ENCODE data around the gene SFXN3. TPM values are rescaled to one million over a fixed set of nuclear protein-coding genes. Genes with fewer than 3 reads are reported as not detected.

Gene SFXN3
- total RNA-seq, 2 experiments from 2014 or later, result 21.2 to 23.0 TPM

DNA sequence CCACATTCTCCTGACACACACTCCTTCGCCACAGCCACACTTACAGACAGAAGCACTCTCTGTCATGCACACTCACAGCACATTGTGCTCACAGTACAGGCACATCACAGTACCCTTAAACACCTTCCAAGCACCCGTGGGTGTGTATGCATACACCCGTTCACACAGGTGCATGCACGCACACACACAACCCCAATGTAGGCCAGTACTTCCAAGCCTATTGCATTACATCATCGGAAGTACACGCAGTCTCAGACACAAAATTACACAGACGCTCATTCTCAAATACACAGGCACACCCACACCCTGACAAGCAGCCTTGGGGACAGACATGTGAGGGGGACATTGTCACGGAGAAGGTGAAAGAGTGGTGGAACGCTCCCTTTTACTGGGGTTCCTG is 41.9 kb downstream of the SFXN3 start:
- ChIA-PET POLR2A (no interaction called here), CTCF (no interaction called here)

DNA sequence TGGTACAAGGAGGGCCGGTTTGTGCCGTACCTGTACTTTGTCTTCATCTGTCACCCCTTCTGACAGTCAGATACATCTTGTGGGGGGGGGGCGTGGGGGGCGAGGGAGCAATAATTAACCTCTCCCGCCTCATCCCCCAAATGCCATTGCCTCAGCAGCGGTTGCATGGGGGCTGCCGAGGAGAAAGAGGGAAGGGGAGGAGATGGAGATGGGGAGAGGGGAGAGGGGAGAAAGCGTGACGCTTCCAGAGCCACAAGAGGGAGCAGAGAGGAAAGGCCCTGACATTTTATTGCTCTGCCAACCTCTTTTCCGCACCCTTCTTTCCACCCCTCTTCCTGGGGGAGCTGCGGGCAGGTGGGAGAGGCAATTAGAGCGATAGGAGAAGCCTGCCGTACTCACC is 42.6 kb downstream of the SFXN3 start:
- CTCF ChIA-PET, result interaction anchor here (1.7 kb wide), 1 partner anchor 32 kb away, joined by 11 read pairs; no protein-coding TSS in a partner anchor
- POLR2A ChIA-PET, result no interaction called here

DNA sequence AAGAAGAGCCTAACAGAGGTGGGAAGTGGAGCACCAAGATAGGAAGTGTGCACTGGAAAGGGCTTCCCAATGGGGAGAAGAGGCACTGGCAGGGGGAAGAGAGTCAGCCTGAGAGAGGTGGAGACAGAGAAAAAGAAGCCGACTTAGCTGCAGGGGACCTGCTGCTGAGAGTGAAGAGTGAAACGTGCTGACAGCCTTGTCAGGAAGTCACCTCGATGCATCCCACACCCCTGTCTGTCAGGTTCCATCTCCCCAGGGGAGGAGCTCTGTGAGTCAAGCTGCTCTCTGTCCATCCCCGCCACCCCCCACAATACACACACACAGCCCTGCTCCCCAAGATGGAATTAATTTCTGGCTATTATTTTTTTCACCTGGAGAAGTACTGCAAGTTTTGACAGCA is 44.7 kb downstream of the SFXN3 start:
- POLR2A ChIA-PET, result no interaction called here

DNA sequence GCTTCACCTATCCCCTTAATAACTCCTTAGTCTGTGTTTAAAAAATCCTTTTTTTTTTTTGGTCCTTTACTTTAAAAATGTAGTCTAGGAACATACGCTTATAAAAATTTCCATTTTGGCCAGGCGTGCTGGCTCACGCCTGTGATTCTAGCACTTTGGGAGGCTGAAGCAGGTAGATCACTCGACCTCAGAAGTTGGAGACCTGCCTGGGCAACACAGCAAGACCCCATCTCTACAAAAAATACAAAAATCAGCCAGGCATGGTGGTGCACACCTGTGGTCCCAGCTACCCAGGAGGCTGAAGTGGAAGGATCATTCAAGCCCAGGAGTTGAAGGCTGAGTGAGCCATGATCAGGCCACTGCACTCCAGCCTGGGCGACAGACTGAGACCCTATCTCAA is 45.6 kb downstream of the SFXN3 start:
- POLR2A ChIA-PET, result no interaction called here

More for the DNA sequence above, 44.7 kb downstream of the SFXN3 start:
- CTCF ChIA-PET, result interaction anchor here (0.8 to 1.4 kb wide), 2 partner anchors 20 to 66 kb away, joined by 4 read pairs; no protein-coding TSS in a partner anchor

DNA sequence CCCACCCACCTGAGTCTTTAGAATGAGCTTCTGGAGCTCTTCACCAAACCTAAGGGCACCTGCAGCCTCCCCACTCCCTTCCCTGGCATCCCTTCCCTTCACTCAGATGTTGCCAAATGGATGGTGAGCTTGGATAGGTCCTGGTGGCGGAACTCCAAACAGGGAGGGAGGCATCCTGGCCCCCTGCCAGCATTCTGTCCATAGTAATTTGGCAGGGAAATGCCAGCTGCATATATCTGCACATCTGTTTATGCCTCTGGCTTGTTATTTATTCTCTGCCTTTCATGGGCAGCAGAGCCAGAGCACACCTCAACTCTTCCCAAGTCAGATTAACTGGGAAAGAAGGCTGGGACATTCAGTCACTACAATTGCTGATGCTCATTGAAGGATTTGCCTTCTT is 48.8 kb downstream of the SFXN3 start:
- ChIA-PET CTCF (interaction anchor here (0.6 to 1.7 kb wide), 2 partner anchors 30 to 62 kb away, joined by 3 read pairs; no protein-coding TSS in a partner anchor), POLR2A (no interaction called here)

More for the DNA sequence above, 45.6 kb downstream of the SFXN3 start:
- CTCF ChIA-PET, result interaction anchor here (0.8 to 1.4 kb wide), 2 partner anchors 19 to 65 kb away, joined by 4 read pairs; no protein-coding TSS in a partner anchor

DNA sequence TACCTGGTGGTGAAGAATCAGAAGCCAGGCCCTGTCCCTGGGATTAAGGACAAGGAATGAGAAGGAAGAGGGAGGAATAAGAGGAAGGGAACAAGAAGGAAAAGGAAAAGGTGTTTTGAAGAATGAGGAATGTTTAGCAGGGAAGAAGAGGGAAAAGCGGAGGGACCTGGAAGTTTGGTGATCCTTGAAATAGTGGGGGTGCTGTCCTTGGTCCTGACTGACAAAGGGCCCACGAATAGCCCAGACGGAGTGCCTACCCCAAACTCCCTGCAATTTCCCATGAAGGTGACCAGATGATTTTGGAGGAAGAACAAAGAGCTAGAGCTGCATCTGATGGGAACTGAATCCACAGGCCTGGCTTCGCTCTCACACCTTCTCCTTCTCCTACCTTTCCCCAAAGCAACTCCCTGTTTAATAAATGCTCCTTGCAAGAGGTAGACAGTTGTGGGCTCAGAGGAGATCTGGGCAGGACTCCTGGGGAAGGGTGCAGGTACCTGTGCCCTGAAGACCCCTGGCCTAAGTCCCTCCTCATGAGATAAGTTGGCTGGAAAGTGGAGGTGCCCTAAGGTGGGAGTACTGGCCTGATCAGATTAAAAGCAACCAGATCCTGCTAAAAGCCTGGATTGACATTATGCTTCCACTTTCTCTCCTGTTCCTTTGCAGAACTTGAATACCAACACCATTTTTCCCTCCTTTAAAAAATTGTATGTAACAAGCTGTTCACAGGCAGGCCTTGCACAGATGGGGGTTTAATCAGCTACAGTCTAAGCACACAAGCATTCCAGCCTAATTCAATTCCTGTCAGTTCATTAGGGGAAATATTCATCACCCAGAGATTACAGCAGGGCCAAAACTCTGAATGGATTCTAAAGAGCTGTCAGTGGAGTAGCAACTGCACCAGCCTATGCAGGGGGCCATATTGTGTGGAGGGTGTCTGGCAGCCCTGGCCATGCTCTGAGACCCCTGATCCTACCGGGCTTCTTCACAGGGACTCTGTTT is 50.2 kb downstream of the SFXN3 start:
- POLR2A ChIA-PET, result no interaction called here
- CTCF ChIA-PET, result interaction anchor here (1.7 to 3.2 kb wide), 2 partner anchors 15 to 61 kb away, joined by 3 to 11 read pairs; no protein-coding TSS in a partner anchor

DNA sequence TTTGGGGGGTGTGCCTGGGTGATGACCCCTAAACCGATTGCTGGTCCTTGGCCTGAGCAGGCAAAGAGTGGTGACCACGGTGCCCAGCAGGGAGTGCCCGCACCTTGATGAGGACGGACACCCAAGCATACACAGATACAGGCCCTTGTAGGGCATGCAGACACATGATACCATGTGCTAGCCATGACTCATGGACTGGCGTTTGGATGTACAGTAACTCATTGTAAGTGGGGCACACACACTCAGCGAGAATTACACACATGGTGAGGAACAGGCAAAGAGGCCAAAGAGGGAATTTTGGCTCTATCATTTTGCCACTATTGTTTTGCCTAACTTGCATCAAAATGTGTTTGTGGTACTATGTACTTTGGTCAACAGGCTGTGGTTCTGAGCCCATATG is 54.8 kb downstream of the SFXN3 start:
- POLR2A ChIA-PET, result no interaction called here
- CTCF ChIA-PET, result interaction anchor here (0.6 to 1.9 kb wide), 2 partner anchors 10 to 547 kb away, joined by 3 to 5 read pairs; no protein-coding TSS in a partner anchor

DNA sequence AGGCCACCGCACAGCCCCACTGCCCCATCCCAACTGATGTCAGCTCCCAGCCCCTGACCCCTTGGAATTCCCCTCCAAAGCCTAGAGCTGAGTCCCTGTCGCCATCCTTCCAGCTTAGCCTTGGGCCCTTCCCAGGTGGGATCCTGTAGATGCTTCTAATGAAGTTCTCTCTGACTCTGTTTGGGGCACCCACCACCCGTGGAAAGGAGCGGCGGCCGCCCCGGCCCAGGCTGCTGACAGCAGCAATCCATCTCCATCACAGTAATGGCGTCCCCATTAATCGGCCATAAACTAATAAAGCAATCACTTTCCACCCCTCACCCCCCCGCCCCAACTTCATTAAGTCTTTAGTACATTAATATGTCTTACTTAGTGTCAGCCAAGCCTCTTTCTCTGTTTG is 56.3 kb downstream of the SFXN3 start:
- ChIA-PET CTCF (interaction anchor here (1.9 to 2.1 kb wide), 2 partner anchors 8 to 55 kb away, joined by 5 to 9 read pairs; no protein-coding TSS in a partner anchor), POLR2A (no interaction called here)

DNA sequence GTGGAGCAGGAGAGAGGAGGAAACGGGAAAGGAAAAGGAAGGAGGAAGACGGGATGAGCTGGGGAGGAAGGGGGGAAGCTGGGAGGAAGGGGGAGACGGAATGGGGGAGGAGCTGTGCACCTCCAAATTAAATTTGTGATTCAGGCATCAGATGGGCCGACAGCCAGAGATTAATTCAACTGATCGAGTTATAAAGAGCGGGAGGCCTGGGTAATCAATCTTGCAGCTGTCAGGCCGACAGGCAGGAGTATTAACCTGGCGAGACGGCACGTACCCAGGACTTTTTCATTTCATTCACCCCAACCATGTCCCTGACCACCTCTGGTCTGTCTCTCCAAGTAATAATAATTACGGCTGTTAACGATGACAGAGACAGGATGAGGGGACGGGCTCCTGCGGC is 56.9 kb downstream of the SFXN3 start:
- CTCF ChIA-PET, result interaction anchor here (2.1 kb wide), 1 partner anchor 54 kb away, joined by 9 read pairs; no protein-coding TSS in a partner anchor
- POLR2A ChIA-PET, result no interaction called here

DNA sequence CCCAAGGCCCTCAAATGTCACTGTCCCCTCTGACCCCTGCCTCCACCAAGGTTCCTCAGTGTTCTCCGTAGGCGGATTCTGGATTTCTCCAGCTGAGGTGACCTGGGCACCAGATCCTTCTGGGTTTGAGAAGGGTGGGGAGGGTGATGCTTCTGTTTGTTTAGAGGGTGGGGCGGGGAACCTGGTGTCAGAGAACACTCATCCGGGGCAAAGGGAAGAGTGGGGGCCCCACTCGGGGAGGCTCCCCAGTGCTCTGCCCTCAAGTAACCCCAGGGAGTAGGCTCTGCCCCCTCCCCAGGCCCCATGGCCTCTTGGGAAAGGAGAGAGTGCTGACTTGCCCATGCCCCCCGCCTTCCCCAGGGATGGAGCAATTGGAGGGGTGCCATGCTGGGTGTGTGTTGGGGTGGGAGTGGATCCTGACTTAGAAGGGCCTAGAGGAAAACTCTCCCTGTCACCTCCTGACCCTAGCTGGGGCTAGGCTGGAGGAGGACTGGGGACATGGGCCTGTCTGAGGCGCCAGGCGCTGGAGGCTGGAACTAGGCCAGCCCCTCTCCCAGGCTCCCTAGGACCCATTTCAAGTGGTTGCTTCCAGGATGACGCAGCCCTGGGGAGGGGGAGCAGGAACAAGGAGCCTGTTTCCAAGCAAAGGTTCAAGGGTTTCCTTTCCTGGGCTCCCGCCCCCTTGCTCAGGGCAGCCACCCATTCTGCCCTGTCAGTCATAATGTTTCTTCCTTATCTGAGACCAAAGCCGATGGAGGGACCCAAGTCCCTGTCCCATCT is 58.7 kb downstream of the SFXN3 start:
- ChIA-PET CTCF (interaction anchor here (15.3 kb wide), 1 partner anchor 53 kb away, joined by 253 read pairs; no protein-coding TSS in a partner anchor), POLR2A (no interaction called here)

DNA sequence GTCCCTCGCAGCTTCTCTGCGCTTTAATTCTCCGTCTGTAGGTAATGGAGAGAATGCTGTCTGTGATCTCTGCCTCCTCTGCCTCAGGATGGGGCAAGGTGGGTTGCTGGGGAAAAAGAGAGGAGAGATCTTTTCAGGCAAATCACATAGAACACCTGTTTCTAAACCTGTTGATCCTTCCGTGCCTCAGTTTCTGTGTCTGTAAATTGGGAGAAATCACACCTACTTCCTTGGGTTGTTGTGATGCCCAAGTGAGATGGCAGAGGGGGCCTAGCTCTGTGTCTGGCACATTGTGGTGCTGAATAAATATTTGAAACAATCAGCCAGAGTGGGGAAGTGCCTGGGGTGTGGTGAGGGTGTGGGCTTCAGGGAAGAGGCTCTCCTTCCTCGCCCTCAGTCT is 59.6 kb downstream of the SFXN3 start:
- ChIA-PET CTCF (interaction anchor here (15.3 kb wide), 1 partner anchor 52 kb away, joined by 253 read pairs; no protein-coding TSS in a partner anchor), POLR2A (no interaction called here)

Other genes starting within 250 kb of the SFXN3 start
- 10 to 100 TPM; 33.5 to 33.9 TPM for gene SLF2, start 118.3 kb upstream of the SFXN3 start, total RNA-seq
- gene SEMA4G, start 61.7 kb upstream of the SFXN3 start, total RNA-seq, result under 1 TPM; 0.70 to 0.71 TPM
- 10 to 100 TPM; 56.7 to 56.8 TPM for gene MRPL43, start 43.7 kb upstream of the SFXN3 start, total RNA-seq
- gene TWNK, start 43.7 kb upstream of the SFXN3 start, total RNA-seq, result 10 to 100 TPM; 41.0 to 42.0 TPM
- gene LZTS2, start 31.4 kb upstream of the SFXN3 start, total RNA-seq, result 10 to 100 TPM; 14.2 to 14.8 TPM
- under 1 TPM; 0.27 TPM for gene PDZD7, start 105 bp upstream of the SFXN3 start, total RNA-seq
- under 1 TPM; 0.21 to 0.31 TPM for gene KAZALD1, start 30.8 kb downstream of the SFXN3 start, total RNA-seq
- gene TLX1, start 100.1 kb downstream of the SFXN3 start, total RNA-seq, result not detected
- gene LBX1, start 198.2 kb downstream of the SFXN3 start, total RNA-seq, result not detected

All from activated CD8-positive, alpha-beta memory T cell treated with anti-CD3 and anti-CD28 coated beads for 36 hours (primary cell).